BLaER1 treated with 17β-estradiol and CSF1 and Interleukin-3, amounts not matched to agents 10 nM and 100 nM (cell line): ENCODE data around the gene TMX2.

ENCODE experiments used
- H3K27ac ChIP-seq, 11 experiments: shearing (Covaris generic); formaldehyde crosslinking; 2 replicates each; pipeline ENCODE4 v1.8.1; 2022
- H3K27me3 ChIP-seq, 11 experiments: shearing (Covaris generic); formaldehyde crosslinking; 2 replicates each; pipeline ENCODE4 v1.8.1; 2022
- H3K36me3 ChIP-seq, 11 experiments: shearing (Covaris generic); formaldehyde crosslinking; 2 replicates each; pipeline ENCODE4 v1.8.1; 2022
- H3K4me1 ChIP-seq, 10 experiments: shearing (Covaris generic); formaldehyde crosslinking; 2 replicates each; pipeline ENCODE4 v1.8.1; 2022
- H3K4me2 ChIP-seq, 11 experiments: shearing (Covaris generic); formaldehyde crosslinking; 2 replicates each; pipeline ENCODE4 v1.8.1; 2022
- H3K4me3 ChIP-seq, 10 experiments: shearing (Covaris generic); formaldehyde crosslinking; 2 replicates each; pipeline ENCODE4 v1.8.1; 2022
- H3K9ac ChIP-seq, 11 experiments: shearing (Covaris generic); formaldehyde crosslinking; 2 replicates each; pipeline ENCODE4 v1.8.1; 2022
- H3K9me3 ChIP-seq, 11 experiments: shearing (Covaris generic); formaldehyde crosslinking; replicated peaks in 1 of 11; 2 replicates each; pipeline ENCODE4 v1.8.1; 2022
- H4K20me1 ChIP-seq, 11 experiments: shearing (Covaris generic); formaldehyde crosslinking; 2 replicates each; pipeline ENCODE4 v1.8.1; 2022
- Cebpa-rat ChIP-seq, 11 experiments: shearing (Covaris generic); IDR thresholded peaks; 2 replicates each; pipeline ENCODE4 v1.8.1; 2022

The TMX2 gene

DNA sequence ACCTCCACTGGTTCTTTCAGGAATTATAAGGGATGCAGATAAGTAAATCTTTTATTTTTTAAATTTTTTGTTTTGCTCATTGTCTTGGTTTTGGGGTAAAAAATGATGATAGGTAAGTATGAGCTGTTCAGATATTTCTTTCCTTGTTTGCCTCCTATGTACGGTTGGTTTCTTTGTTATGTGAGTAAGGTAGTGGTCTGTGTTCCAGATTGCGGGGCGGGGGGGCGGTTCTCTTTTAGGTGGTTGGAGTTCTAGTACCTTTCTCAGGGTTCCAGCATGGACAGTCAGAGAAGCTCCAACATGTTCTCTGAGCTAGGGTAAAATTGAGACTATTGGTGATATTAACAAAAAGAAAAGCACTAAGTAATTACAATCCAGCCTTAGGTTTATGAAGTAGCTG, 51.6 kb downstream of the TMX2 start:
- Histone ChIP-seq H3K4me3 (peak overlapping the region in 2 of 10 experiments; percentile 57 to 60; a peak in 2 of 20 replicates), H3K4me2 (peak overlapping the region in 3 of 11 experiments; percentile 30 to 71 (median 66); a peak in 5 of 22 replicates)
- TF ChIP-seq Cebpa-rat (IDR thresholded peaks at IDR 0.05), result no peak

GRCh38 chr11:57764566-57764965, 52.2 kb downstream of the TMX2 start:
- Histone ChIP-seq H3K9me3 (no peaks in the 10 kb centered on the region), H3K9ac (no peak overlapping the region), H4K20me1 (peaks cover 0 to 52% (median 25%) of the 10 kb centered on the region in 11 experiments; a peak in 10 of 22 replicates), H3K4me2 (peak overlapping the region in 2 of 11 experiments; percentile 27 to 66; a peak in 2 of 22 replicates), H3K36me3 (no peaks in the 10 kb centered on the region), H3K27ac (no peak overlapping the region), H3K4me1 (peaks cover 0 to 27% (median 0%) of the 10 kb centered on the region in 10 experiments; a peak in 4 of 20 replicates), H3K4me3 (no peak overlapping the region; a peak in 1 of 20 replicates), H3K27me3 (peaks cover 33 to 46% (median 41%) of the 10 kb centered on the region in 11 experiments)
- TF ChIP-seq Cebpa-rat (IDR thresholded peaks at IDR 0.05), result no peak

More for the DNA sequence above, 51.6 kb downstream of the TMX2 start:
- Histone ChIP-seq H3K9me3 (no peaks in the 10 kb centered on the region), H3K4me1 (peaks cover 0 to 27% (median 0%) of the 10 kb centered on the region in 10 experiments; a peak in 4 of 20 replicates), H3K27ac (no peak overlapping the region), H3K9ac (no peak overlapping the region), H4K20me1 (peaks cover 0 to 58% (median 25%) of the 10 kb centered on the region in 11 experiments; a peak in 10 of 22 replicates), H3K27me3 (peaks cover 33 to 46% (median 41%) of the 10 kb centered on the region in 11 experiments), H3K36me3 (no peaks in the 10 kb centered on the region)

GRCh38 chr11:57764972-57765371, 52.6 kb downstream of the TMX2 start:
- Histone ChIP-seq H3K27ac (no peak overlapping the region), H4K20me1 (peaks cover 0 to 49% (median 25%) of the 10 kb centered on the region in 11 experiments; a peak in 10 of 22 replicates)

DNA sequence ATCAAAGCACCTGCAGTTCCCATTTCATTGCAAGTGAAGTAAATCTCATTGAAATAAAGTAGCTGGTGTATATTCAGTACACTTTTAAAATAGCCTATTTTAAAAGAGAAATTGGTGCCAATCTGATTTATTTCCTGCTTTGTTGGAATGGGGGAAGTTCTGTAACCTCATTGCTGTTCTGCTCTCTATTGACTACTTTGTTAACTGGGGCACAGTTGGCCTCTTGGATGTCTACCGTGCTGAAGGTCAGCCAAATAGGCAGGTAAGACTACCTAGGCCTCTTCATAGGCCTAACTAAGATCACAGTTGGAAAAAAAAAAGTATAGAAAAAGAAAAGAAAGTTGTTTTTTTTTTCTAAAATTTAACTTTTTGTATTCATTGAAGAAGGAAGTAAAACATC, 58.4 kb downstream of the TMX2 start:
- no peaks in the 10 kb centered on the region for H3K27me3 ChIP-seq
- peak overlapping the region in 2 of 11 experiments; percentile 7 to 49; a peak in 2 of 22 replicates for H3K27ac ChIP-seq
- no peaks in the 10 kb centered on the region for H3K36me3 ChIP-seq
- H4K20me1 ChIP-seq, result peaks cover 0 to 12% (median 0%) of the 10 kb centered on the region in 11 experiments; a peak in 2 of 22 replicates
- no peaks in the 10 kb centered on the region for H3K9me3 ChIP-seq
- H3K9ac ChIP-seq, result no peak overlapping the region
- H3K4me1 ChIP-seq, result peaks cover 6 to 53% (median 10%) of the 10 kb centered on the region in 10 experiments
- no peak overlapping the region for H3K4me3 ChIP-seq
- TF ChIP-seq Cebpa-rat (IDR thresholded peaks at IDR 0.05), result no peak
- peak overlapping the region in 3 of 11 experiments; percentile 10 to 66 (median 49); a peak in 4 of 22 replicates for H3K4me2 ChIP-seq

More at GRCh38 chr11:57764972-57765371, 52.6 kb downstream of the TMX2 start:
- Histone ChIP-seq H3K27me3 (peaks cover 33 to 46% (median 41%) of the 10 kb centered on the region in 11 experiments), H3K4me1 (peaks cover 0 to 30% (median 0%) of the 10 kb centered on the region in 10 experiments; a peak in 4 of 20 replicates), H3K36me3 (no peaks in the 10 kb centered on the region), H3K4me3 (no peak overlapping the region), H3K9ac (no peak overlapping the region), H3K4me2 (peak overlapping the region in 2 of 11 experiments; percentile 26 to 27; a peak in 2 of 22 replicates), H3K9me3 (no peaks in the 10 kb centered on the region)
- no peak for TF ChIP-seq Cebpa-rat (IDR thresholded peaks at IDR 0.05)

- H3K36me3 ChIP-seq, result no peaks in the 10 kb centered on the region
- H3K4me1 ChIP-seq, result peaks cover 12 to 59% (median 16%) of the 10 kb centered on the region in 10 experiments
- no peak overlapping the region for H3K4me3 ChIP-seq
- peaks cover 0 to 11% (median 0%) of the 10 kb centered on the region in 11 experiments; a peak in 2 of 22 replicates for H4K20me1 ChIP-seq
- no peak overlapping the region for H3K27ac ChIP-seq
- H3K27me3 ChIP-seq, result no peaks in the 10 kb centered on the region
- TF ChIP-seq Cebpa-rat (IDR thresholded peaks at IDR 0.05), result no peak
- H3K9me3 ChIP-seq, result no peaks in the 10 kb centered on the region
- peak overlapping the region in 1 of 11 experiments; percentile 6; a peak in 3 of 22 replicates for H3K4me2 ChIP-seq
- no peak overlapping the region for H3K9ac ChIP-seq
Observed at GRCh38 chr11:57771365-57771764, 59.0 kb downstream of the TMX2 start.

GRCh38 chr11:57772562-57772961, 60.2 kb downstream of the TMX2 start:
- Histone ChIP-seq H3K4me3 (no peak overlapping the region), H3K36me3 (no peaks in the 10 kb centered on the region), H3K4me1 (peaks cover 24 to 71% (median 27%) of the 10 kb centered on the region in 10 experiments), H3K4me2 (no peak overlapping the region), H3K27me3 (no peaks in the 10 kb centered on the region), H4K20me1 (peaks cover 0 to 7% (median 0%) of the 10 kb centered on the region in 11 experiments; a peak in 2 of 22 replicates), H3K9me3 (no peaks in the 10 kb centered on the region), H3K27ac (no peak overlapping the region), H3K9ac (no peak overlapping the region)
- no peak for TF ChIP-seq Cebpa-rat (IDR thresholded peaks at IDR 0.05)

GRCh38 chr11:57773026-57773598, 60.7 kb downstream of the TMX2 start:
- H4K20me1 ChIP-seq, result peaks cover 0 to 12% (median 0%) of the 10 kb centered on the region in 11 experiments; a peak in 2 of 22 replicates
- H3K4me3 ChIP-seq, result no peak overlapping the region
- no peak for TF ChIP-seq Cebpa-rat (IDR thresholded peaks at IDR 0.05)
- no peak overlapping the region for H3K4me2 ChIP-seq
- H3K27ac ChIP-seq, result no peak overlapping the region
- no peaks in the 10 kb centered on the region for H3K36me3 ChIP-seq
- H3K27me3 ChIP-seq, result no peaks in the 10 kb centered on the region
- no peak overlapping the region for H3K9ac ChIP-seq
- H3K4me1 ChIP-seq, result peaks cover 29 to 76% (median 33%) of the 10 kb centered on the region in 10 experiments
- H3K9me3 ChIP-seq, result no peaks in the 10 kb centered on the region

- Histone ChIP-seq H4K20me1 (peaks cover 0 to 25% (median 0%) of the 10 kb centered on the region in 11 experiments; a peak in 3 of 22 replicates), H3K9ac (peak overlapping the region in 7 of 11 experiments; percentile 0 to 54 (median 11); a peak in 4 of 22 replicates), H3K4me2 (peak overlapping the region; percentile 65 to 89 (median 80)), H3K27ac (peak overlapping the region in 10 of 11 experiments; percentile 16 to 57 (median 43); a peak in 18 of 22 replicates), H3K4me3 (peak overlapping the region in 7 of 10 experiments; percentile 20 to 43 (median 34); a peak in 9 of 20 replicates), H3K36me3 (no peaks in the 10 kb centered on the region), H3K27me3 (no peaks in the 10 kb centered on the region), H3K9me3 (no peaks in the 10 kb centered on the region), H3K4me1 (peaks cover 46 to 88% (median 52%) of the 10 kb centered on the region in 10 experiments)
- no peak for TF ChIP-seq Cebpa-rat (IDR thresholded peaks at IDR 0.05)
Observed at GRCh38 chr11:57775491-57775890, 63.1 kb downstream of the TMX2 start.

DNA sequence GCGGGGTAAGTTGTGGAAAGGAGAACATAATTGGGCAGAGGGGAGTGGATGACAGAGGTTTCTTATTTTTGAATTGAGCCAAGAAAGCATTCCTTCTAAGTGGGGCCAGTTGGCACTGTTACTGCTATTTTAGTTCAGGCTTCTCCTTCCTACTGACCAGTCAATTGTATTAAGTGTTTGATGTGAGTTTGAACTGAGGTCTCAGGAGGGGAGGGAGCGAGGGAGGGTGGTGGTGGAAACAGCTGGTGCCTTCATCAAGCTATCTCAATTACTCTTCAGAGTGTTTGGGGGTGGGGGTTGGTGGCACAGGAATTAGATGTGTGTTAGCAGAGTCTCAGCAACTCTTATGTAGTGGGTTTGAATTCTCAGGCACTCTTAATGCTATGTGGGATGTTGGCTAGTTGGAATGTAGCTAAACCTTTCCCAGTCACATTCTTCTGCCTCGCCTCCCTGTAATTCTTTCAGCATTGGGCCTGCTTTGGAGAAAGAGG, 63.7 kb downstream of the TMX2 start:
- H4K20me1 ChIP-seq, result peaks cover 0 to 25% (median 0%) of the 10 kb centered on the region in 11 experiments; a peak in 3 of 22 replicates
- peak overlapping the region; percentile 65 to 89 (median 80) for H3K4me2 ChIP-seq
- H3K9ac ChIP-seq, result peak overlapping the region in 8 of 11 experiments; percentile 0 to 54 (median 8); a peak in 6 of 22 replicates
- H3K27me3 ChIP-seq, result no peaks in the 10 kb centered on the region
- no peaks in the 10 kb centered on the region for H3K36me3 ChIP-seq
- H3K4me1 ChIP-seq, result peaks cover 46 to 82% (median 49%) of the 10 kb centered on the region in 10 experiments
- H3K27ac ChIP-seq, result peak overlapping the region in 10 of 11 experiments; percentile 16 to 57 (median 43); a peak in 18 of 22 replicates
- no peaks in the 10 kb centered on the region for H3K9me3 ChIP-seq
- H3K4me3 ChIP-seq, result peak overlapping the region in 8 of 10 experiments; percentile 2 to 43 (median 33); a peak in 11 of 20 replicates
- TF ChIP-seq Cebpa-rat (IDR thresholded peaks at IDR 0.05), result no peak
